CD14-positive monocyte (primary cell): ENCODE measurements around the gene TTC9B. TPM values are rescaled to one million over a fixed set of nuclear protein-coding genes. Genes with fewer than 3 reads are reported as not detected.

Experiments used
- DNase-seq, 3 donors: peaks; one replicate each; pipeline ENCODE4 v3.0.0-alpha.2; 2011 to 2022
- H2AFZ ChIP-seq: 2 replicates; pipeline ENCODE4 v1.6.0; 2012; ENCODE audit warnings: mild to moderate bottlenecking, low read depth, low read length, inconsistent platforms; ENCODE audit not compliant: insufficient read depth, poor library complexity, severe bottlenecking
- H3K27ac ChIP-seq, 2 donors: 1 replicate in 1 of 2; 2 replicates in 1 of 2; pipeline ENCODE4 v1.5.1; 2012 to 2013; ENCODE audit warnings: low read length in 2 of 2, control low read depth in 1 of 2, inconsistent platforms in 1 of 2, low read depth in 1 of 2, mild to moderate bottlenecking in 1 of 2
- H3K27me3 ChIP-seq, 2 donors: one replicate each; pipeline versions ENCODE4 v1.6.0 to v1.6.1; 2011 to 2013; ENCODE audit warnings: low read length in 2 of 2; ENCODE audit not compliant: control insufficient read depth in 2 of 2, insufficient read depth in 2 of 2
- H3K36me3 ChIP-seq, 2 donors: replicated peaks in 1 of 2; 1 replicate in 1 of 2; 2 replicates in 1 of 2; pipeline versions ENCODE4 v1.5.1 to v1.6.1; 2012 to 2013; ENCODE audit warnings: low read length in 2 of 2, control low read depth in 1 of 2, inconsistent platforms in 1 of 2, mild to moderate bottlenecking in 1 of 2; ENCODE audit not compliant: insufficient read depth in 2 of 2, control insufficient read depth in 1 of 2
- H3K4me1 ChIP-seq, 2 donors: 1 replicate in 1 of 2; 2 replicates in 1 of 2; pipeline versions ENCODE4 v1.5.1 to v1.6.1; 2012 to 2013; ENCODE audit warnings: low read length in 2 of 2, control low read depth in 1 of 2, inconsistent platforms in 1 of 2, mild to moderate bottlenecking in 1 of 2, moderate library complexity in 1 of 2; ENCODE audit not compliant: insufficient read depth in 2 of 2, control insufficient read depth in 1 of 2
- H3K4me2 ChIP-seq: replicated peaks from 2 replicates; pipeline ENCODE3; 2012; ENCODE audit warnings: low read length, moderate library complexity, mild to moderate bottlenecking; ENCODE audit not compliant: poor library complexity, severe bottlenecking; ENCODE audit errors: extremely low read depth
- H3K4me3 ChIP-seq, 3 experiments: fragments of 200-600 bp in 1 of 3; sonication (generic) in 1 of 3; replicated peaks in 1 of 3; 1 replicate in 2 of 3; 2 replicates in 1 of 3; pipeline ENCODE4 v1.5.1; 2011 to 2013; ENCODE audit warnings: low read length in 3 of 3, mild to moderate bottlenecking in 3 of 3, control low read depth in 2 of 3, low read depth in 2 of 3, inconsistent platforms in 1 of 3, moderate library complexity in 1 of 3
- H3K79me2 ChIP-seq: 2 replicates; pipeline ENCODE4 v1.6.0; 2012; ENCODE audit warnings: mild to moderate bottlenecking, control low read depth, inconsistent platforms, low read length, moderate library complexity; ENCODE audit not compliant: insufficient read depth
- H3K9ac ChIP-seq: 2 replicates; pipeline ENCODE4 v1.6.0; 2017; ENCODE audit warnings: low read length, mild to moderate bottlenecking; ENCODE audit not compliant: insufficient read depth, poor library complexity, severe bottlenecking
- H3K9me3 ChIP-seq, 2 donors: replicated peaks in 1 of 2; 1 replicate in 1 of 2; 2 replicates in 1 of 2; pipeline versions ENCODE4 v1.5.1 to v1.6.1; 2012 to 2013; ENCODE audit warnings: low read length in 2 of 2, control low read depth in 1 of 2; ENCODE audit not compliant: control insufficient read depth in 1 of 2, insufficient read depth in 1 of 2
- H4K20me1 ChIP-seq: 2 replicates; pipeline ENCODE4 v1.6.0; 2012; ENCODE audit warnings: mild to moderate bottlenecking, low read length, control low read depth, moderate library complexity; ENCODE audit not compliant: insufficient read depth
- H3K27ac Mint-ChIP-seq, 7 donors: one replicate each; pipeline ENCODE4 v1.8.0; 2020; ENCODE audit warnings: mild to moderate bottlenecking in 7 of 7, mixed read lengths in 7 of 7, moderate library complexity in 6 of 7, inconsistent platforms in 2 of 7
- H3K27me3 Mint-ChIP-seq, 3 donors: one replicate each; pipeline ENCODE4 v1.8.0; 2021 to 2022; ENCODE audit warnings: low read depth in 3 of 3, mild to moderate bottlenecking in 3 of 3, mixed read lengths in 3 of 3, moderate library complexity in 3 of 3, inconsistent platforms in 1 of 3
- H3K36me3 Mint-ChIP-seq, 2 donors: one replicate each; pipeline ENCODE4 v1.8.0; 2020; ENCODE audit warnings: mixed read lengths in 2 of 2, inconsistent platforms in 1 of 2, mild to moderate bottlenecking in 1 of 2
- H3K4me1 Mint-ChIP-seq: one replicate; pipeline ENCODE4 v1.8.0; 2020; ENCODE audit warnings: mild to moderate bottlenecking, mixed read lengths
- H3K4me3 Mint-ChIP-seq, 2 donors: one replicate each; pipeline ENCODE4 v1.8.0; 2020; ENCODE audit warnings: mild to moderate bottlenecking in 2 of 2, mixed read lengths in 2 of 2, moderate library complexity in 1 of 2
- H3K9me3 Mint-ChIP-seq, 7 donors: one replicate each; pipeline ENCODE4 v1.8.0; 2020 to 2022; ENCODE audit warnings: mixed read lengths in 7 of 7, mild to moderate bottlenecking in 6 of 7, moderate library complexity in 6 of 7, inconsistent platforms in 2 of 7
- CTCF ChIP-seq: fragments of 200-600 bp; IDR thresholded peaks from one replicate; pipeline ENCODE4 v1.8.0; 2022; ENCODE audit warnings: antibody characterized with exemption, mild to moderate bottlenecking
- WGBS: methylation state at CpG from one replicate; pipeline ENCODE4 v1.1.5; 2013; ENCODE audit warnings: missing lambda C conversion rate; ENCODE audit not compliant: insufficient coverage; 5-methylcytosine and 5-hydroxymethylcytosine counted together
- intact Hi-C, 2 donors: fragments of 100-400 bp; cut with micrococcal nuclease; formaldehyde crosslinking; loops; one replicate each; pipeline versions ENCODE4 v1.15.0 to v1.15.1; 2023
- polyA plus RNA-seq, 3 donors: library from polyadenylated mRNA; depleted of rRNA in 1 of 3; unstranded in 2 of 3; stranded (reverse) in 1 of 3; fragments of 300-500 nt in 2 of 3; fragments of >200 nt in 1 of 3; fragmentation: Illumina TruSeq in 2 of 3; gene quantifications; 1 replicate in 2 of 3; 2 replicates in 1 of 3; pipeline ENCODE4 v1.2.3, GENCODE V29; 2012 to 2021

The TTC9B gene
- polyA plus RNA-seq, 3 donors: not detected

DNA sequence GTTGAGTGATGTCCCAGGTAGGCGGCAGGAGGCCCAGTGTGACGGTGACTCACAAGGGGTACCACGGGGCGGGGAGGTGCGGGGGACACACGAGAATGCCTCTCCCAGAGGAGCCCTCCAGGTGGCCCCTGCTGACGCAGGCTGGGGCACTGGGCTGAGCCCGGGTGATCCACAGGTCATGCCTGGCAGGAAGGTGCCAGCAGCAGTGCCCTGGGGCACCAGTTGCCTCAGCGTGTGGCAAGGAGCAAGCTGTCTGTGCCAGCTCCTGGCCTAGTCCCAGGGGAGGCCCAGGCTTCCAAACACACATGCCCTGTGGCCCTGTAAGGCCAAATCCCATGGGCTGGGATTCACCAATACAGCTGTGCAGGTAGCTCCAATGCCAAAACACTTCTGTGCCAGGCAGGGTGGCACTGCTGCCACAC lies 38.9 kb upstream of the TTC9B start:
- Histone ChIP-seq H3K79me2 (peaks cover 47% of the 10 kb centered on the region), H3K27ac (no peak overlapping the region), H3K9me3 (no peaks in the 10 kb centered on the region), H3K9ac (no peak overlapping the region), H3K4me3 (no peak overlapping the region), H3K4me1 (peaks cover 12 to 14% of the 10 kb centered on the region in 2 donors), H3K27me3 (no peaks in the 10 kb centered on the region), H3K4me2 (no peak overlapping the region), H4K20me1 (peaks cover 68% of the 10 kb centered on the region), H2AFZ (no peak overlapping the region), H3K36me3 (peaks cover 48 to 57% of the 10 kb centered on the region in 2 donors)
- peaks cover 51 to 55% of the 10 kb centered on the region in 2 donors for H3K36me3 Mint-ChIP-seq
- H3K27me3 Mint-ChIP-seq: peaks cover 0 to 4% (median 0%) of the 10 kb centered on the region in 3 donors
- WGBS: 95% methylated on average over 9 of the region's 9 CpGs
- H3K4me3 Mint-ChIP-seq: no peak overlapping the region
- H3K27ac Mint-ChIP-seq: no peak overlapping the region
- no peak for TF ChIP-seq CTCF
- no peaks in the 10 kb centered on the region for H3K9me3 Mint-ChIP-seq
- H3K4me1 Mint-ChIP-seq: peaks cover 16% of the 10 kb centered on the region
- intact Hi-C loops: no loop called here
- no peak for DNase-seq

DNA sequence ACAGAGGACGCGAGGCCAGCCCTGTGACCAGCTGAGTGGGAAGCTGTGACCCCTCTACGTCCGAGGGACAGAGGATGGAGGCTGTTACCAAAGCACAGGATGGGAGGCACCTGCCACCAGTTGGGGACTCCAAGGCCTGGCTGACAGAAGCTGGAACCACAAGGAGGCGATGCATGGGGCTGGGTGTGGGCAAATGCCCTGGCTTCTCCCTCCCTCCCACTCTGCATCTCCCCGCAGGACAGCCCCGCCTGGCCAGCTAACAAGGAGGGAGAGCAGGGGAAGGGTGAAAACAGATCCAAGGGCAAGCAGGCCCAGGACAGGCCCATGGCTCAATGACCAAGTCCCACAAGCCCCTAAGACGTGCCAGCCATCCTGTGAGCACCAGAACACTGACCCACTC lies 38.3 kb upstream of the TTC9B start:
- no peaks in the 10 kb centered on the region for H3K9me3 Mint-ChIP-seq
- H3K4me1 Mint-ChIP-seq: peaks cover 10% of the 10 kb centered on the region
- peaks cover 52 to 63% of the 10 kb centered on the region in 2 donors for H3K36me3 ChIP-seq
- H3K4me3 Mint-ChIP-seq: no peak overlapping the region
- H4K20me1 ChIP-seq: peaks cover 68% of the 10 kb centered on the region
- H2AFZ ChIP-seq: no peak overlapping the region
- H3K9ac ChIP-seq: no peak overlapping the region
- H3K27me3 Mint-ChIP-seq: peaks cover 0 to 4% (median 0%) of the 10 kb centered on the region in 3 donors
- H3K27ac ChIP-seq: no peak overlapping the region
- DNase-seq: no peak
- 98% methylated on average over 4 of the region's 8 CpGs for WGBS
- no peak overlapping the region for H3K4me2 ChIP-seq
- no peaks in the 10 kb centered on the region for H3K27me3 ChIP-seq
- H3K27ac Mint-ChIP-seq: no peak overlapping the region
- no peak overlapping the region for H3K4me3 ChIP-seq
- H3K79me2 ChIP-seq: peaks cover 47% of the 10 kb centered on the region
- TF ChIP-seq CTCF: no peak
- H3K9me3 ChIP-seq: no peaks in the 10 kb centered on the region
- intact Hi-C loops: no loop called here
- peaks cover 56 to 60% of the 10 kb centered on the region in 2 donors for H3K36me3 Mint-ChIP-seq
- H3K4me1 ChIP-seq: peaks cover 6 to 8% of the 10 kb centered on the region in 2 donors
